Stimulated activated CD4-positive, alpha-beta T cell treated with anti-CD3 and anti-CD28 coated beads, Interleukin-2, amount 100 ng/mL, for 4 hours (primary cell): ENCODE results near the gene CRB2.
"Not testable (repeated sequence)": the region's sequence is repeated elsewhere in the genome, so short reads cannot be mapped to it uniquely, and the experiment has no call there.

Experiments used
- DNase-seq: peaks from one replicate; pipeline ENCODE4 v3.0.0-alpha.2; 2020; ENCODE audit warnings: low read depth

The CRB2 gene

GRCh38 chr9:123382653-123383511 is 26.9 kb downstream of the CRB2 start:
- no peak for DNase-seq

GRCh38 chr9:123383512-123384170 is 27.6 kb downstream of the CRB2 start:
- DNase-seq: no peak

- no peak for DNase-seq
These were observed 31.7 kb downstream of the CRB2 start for GRCh38 chr9:123387686-123388085.

GRCh38 chr9:123389070-123389469 is 33.1 kb downstream of the CRB2 start:
- DNase-seq: no peak

DNA sequence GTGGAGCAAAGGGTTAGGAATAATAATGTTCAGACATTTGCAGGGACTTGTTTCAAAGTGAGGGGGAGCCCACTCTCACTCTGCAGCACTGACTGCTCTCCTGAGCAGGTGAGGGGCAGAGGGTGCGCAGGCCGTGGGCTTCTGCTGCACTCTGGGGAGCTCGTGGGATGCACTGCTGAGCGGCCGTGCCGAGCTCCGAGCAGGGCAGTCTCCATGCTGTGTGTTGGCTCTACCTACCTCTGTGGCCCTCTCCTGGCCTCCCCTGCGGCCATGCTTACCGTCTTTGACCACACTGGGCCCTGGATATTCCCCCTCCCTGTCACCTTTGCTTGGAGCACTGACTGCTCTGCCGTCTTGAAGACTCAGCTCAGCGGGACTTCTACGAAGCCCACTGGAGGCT is 33.7 kb downstream of the CRB2 start:
- no peak for DNase-seq

DNA sequence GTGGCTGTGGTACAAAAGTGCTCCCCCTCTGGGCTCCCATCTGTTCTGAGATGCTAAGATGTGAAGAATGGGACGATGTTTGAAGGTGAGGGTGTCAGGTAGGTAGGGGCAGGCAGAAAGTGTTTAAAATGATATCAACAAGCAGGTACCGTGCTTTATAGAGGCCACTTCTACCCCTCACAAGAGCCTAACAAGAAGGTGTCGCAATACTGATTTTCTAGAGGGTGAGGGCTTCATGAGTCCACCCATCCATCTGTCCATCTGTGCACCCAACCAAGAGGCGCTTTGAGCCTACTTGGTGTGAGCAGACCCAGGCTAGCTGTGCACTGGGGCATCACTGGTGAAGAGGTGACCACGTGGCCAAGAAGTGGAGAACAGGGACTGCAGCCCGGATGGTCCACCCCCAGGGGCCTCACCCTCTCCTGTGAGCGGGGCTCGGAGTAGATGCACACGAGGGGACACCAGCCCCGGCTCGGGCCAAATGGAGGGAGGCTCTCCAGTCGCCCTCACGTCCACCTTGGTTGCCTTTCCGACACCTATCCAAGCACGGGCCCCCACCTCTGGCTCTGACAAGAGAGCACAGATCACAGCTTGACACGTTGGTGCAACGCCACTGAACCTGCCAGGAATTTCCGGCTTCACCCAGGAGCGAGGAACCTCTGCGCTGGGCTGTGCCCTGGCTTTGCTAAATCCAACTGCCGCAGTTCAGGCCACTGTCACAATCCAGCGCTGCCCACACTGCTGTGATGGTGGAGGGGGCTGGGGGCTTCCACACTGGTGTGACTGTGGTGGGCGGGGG is 34.5 kb downstream of the CRB2 start:
- DNase-seq: no peak

GRCh38 chr9:123391233-123391632 is 35.2 kb downstream of the CRB2 start:
- no peak for DNase-seq

DNA sequence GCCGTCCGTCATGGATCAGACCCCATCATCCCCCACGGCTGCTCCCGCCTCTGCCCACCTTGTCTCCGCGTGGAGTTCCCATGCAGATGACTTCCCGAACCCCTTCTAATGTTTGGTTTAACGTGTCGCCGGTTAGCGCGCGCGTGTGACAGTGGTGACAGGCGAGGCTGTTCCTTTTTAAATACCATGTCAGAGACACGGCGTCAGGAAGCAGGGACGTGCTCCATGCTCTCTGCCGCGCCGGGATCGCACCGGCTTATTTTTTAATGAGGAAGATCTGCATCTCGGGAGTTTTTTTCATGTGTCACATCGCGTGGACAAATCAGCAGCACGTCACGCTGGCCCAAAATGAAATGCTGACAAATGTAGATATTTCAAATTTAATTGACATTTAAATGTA is 35.9 kb downstream of the CRB2 start:
- DNase-seq: no peak

DNA sequence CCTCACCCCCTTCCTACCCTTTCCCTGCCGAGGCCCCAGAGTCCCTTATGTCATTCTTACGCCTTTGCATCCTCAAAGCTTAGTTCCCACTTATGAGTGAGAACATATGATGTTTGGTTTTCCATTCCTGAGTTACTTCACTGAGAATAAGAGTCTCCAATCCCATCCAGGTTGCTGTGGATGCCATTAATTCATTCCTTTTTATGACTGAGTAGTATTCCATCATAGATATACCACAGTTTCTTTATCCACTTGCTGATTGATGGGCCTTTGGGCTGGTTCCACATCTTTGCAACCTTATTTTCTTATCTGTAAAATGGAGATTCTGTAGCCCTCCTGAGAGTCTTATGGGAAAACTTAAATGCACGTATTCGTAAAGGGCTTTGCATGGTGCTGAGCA is 36.8 kb downstream of the CRB2 start:
- no peak for DNase-seq

DNA sequence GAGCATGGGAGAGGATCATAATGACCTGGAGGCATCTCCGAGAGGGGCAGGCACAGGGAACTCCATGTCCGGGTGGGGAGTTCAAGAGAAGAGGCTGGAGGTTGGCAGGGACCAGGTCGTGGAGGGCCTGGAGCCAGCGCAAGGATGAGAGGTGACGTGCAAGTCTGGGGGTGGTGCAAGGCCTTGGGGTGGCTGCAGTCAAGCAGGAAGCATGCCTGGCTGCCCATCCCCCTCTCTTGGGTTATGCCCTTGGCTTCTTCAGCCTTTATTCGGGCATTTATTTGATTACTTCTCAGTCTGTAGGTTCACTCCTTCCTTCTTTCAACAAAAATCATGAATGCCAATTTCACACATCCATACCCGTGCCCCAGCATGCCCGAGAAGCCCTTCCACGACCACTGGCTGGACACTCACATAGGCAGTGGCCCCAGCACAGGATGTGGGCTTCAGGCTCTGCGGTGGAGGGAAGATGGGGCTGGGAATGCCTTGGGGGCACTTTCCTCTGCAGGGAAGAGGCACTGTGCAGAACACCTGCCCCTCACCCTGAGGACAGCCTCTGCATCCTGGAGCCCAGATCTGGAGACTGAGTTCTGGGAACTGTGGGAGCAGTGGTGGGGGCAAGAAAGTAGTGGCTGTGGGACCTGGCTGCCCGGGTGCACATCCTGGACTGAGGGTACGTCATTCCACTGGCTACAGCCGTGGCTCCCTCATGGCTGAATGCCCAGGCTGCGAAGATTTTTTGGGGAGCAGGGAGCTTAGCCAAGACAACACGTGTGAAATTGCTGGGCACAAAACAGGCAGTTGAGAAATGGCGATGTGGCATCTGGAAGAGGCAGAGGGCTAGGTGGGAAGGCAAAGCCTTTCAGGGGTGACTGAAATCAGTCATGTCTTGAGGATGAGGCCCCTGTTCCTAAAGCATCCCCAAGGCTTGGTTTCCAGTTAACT is 38.6 kb downstream of the CRB2 start:
- DNase-seq: no peak

- no peak for DNase-seq
These were observed 39.3 kb downstream of the CRB2 start for GRCh38 chr9:123395276-123395688.

- no peak for DNase-seq
These were observed 39.9 kb downstream of the CRB2 start for GRCh38 chr9:123395689-123396511.

DNA sequence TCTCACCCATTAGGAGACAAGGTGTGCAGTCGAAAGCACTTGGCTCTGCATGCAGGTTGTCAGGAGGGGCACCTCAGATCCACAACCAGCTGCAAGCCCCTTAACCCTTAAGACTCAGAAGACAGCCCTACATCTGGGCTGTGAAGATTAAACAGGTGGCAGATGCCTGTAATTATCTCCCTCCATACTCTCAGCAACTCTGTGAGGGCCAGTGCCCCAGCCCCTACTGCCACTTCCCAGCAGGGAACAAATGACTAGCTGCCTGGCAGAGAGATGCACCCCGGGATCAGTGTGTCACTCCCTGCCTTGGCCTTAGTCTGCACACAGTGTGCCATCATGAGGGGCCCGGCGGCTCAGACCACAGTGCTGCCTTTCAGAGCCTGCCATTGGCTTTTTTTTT is 42.0 kb downstream of the CRB2 start:
- DNase-seq: no peak

GRCh38 chr9:123398938-123399337 is 42.9 kb downstream of the CRB2 start:
- not testable (repeated sequence) for DNase-seq

GRCh38 chr9:123399803-123400378 is 43.9 kb downstream of the CRB2 start:
- no peak for DNase-seq

- DNase-seq: no peak
These were observed 45.0 kb downstream of the CRB2 start for GRCh38 chr9:123400926-123401503.

GRCh38 chr9:123401879-123402513 is 46.0 kb downstream of the CRB2 start:
- no peak for DNase-seq

GRCh38 chr9:123402981-123403509 is 47.0 kb downstream of the CRB2 start:
- no peak for DNase-seq

DNA sequence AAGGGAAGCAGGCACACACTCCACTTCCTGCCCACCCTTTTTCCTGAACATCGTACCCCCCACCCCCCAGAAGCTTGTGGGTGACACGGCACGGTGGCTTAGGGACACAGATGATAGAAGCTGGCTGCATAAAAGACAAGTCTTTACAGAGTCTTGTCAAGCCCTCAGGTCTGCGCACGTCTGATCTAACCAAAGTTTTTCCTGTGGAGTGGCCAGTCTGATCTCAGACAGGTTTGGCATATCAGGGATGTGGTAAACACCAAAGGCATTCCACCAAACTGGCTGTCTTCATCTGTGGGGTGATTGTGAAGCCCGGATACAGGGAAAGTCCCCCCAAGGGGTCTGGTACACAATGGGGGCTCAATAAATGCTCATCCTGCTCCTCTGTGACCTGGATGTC is 50.0 kb downstream of the CRB2 start:
- no peak for DNase-seq
